Measurements from ENCODE around the gene SLX4.

The SLX4 gene

GRCh38 chr16:3534126-3534525 lies 77.3 kb downstream of the SLX4 start:
- DNase-seq: no peak
- intact Hi-C loops (cut with DNase I): no loop called here

- no peak for DNase-seq
These were observed 78.7 kb downstream of the SLX4 start for GRCh38 chr16:3532741-3533140.

More at GRCh38 chr16:3532741-3533140, 78.7 kb downstream of the SLX4 start:
- intact Hi-C loops (cut with DNase I): no loop called here
